IPS DF 6.9 (cell line): ENCODE data around the gene EXOC2.

Experiments
- DNase-seq: peaks from one replicate; pipeline ENCODE4 v3.0.0-alpha.2; 2013; ENCODE audit warnings: low read depth, low spot score
- H3K27ac ChIP-seq: one replicate; pipeline ENCODE4 v1.5.1; 2013; ENCODE audit warnings: low read length, control low read depth
- H3K27me3 ChIP-seq: 2 replicates; pipeline ENCODE4 v1.6.1; 2013; ENCODE audit warnings: mild to moderate bottlenecking, low read length; ENCODE audit not compliant: control insufficient read depth, insufficient read depth
- H3K36me3 ChIP-seq: 2 replicates; pipeline ENCODE4 v1.6.1; 2013; ENCODE audit warnings: low read length; ENCODE audit not compliant: control insufficient read depth, insufficient read depth
- H3K4me1 ChIP-seq: 2 replicates; pipeline ENCODE4 v1.6.1; 2013; ENCODE audit warnings: low read length; ENCODE audit not compliant: control insufficient read depth, insufficient read depth
- H3K4me3 ChIP-seq: 2 replicates; pipeline ENCODE4 v1.5.1; 2013; ENCODE audit warnings: mild to moderate bottlenecking, low read length
- H3K9me3 ChIP-seq: 2 replicates; pipeline ENCODE4 v1.6.1; 2013; ENCODE audit warnings: low read length, inconsistent platforms; ENCODE audit not compliant: control insufficient read depth, insufficient read depth
- WGBS: extraction: QIAGEN DNeasy Blood & Tissue Kit; methylation state at CpG from one replicate; pipeline ENCODE4 v1.1.7; 2013; ENCODE audit warnings: mixed read lengths, missing lambda C conversion rate; ENCODE audit not compliant: insufficient read length, insufficient coverage; 5-methylcytosine and 5-hydroxymethylcytosine counted together

The EXOC2 gene

DNA sequence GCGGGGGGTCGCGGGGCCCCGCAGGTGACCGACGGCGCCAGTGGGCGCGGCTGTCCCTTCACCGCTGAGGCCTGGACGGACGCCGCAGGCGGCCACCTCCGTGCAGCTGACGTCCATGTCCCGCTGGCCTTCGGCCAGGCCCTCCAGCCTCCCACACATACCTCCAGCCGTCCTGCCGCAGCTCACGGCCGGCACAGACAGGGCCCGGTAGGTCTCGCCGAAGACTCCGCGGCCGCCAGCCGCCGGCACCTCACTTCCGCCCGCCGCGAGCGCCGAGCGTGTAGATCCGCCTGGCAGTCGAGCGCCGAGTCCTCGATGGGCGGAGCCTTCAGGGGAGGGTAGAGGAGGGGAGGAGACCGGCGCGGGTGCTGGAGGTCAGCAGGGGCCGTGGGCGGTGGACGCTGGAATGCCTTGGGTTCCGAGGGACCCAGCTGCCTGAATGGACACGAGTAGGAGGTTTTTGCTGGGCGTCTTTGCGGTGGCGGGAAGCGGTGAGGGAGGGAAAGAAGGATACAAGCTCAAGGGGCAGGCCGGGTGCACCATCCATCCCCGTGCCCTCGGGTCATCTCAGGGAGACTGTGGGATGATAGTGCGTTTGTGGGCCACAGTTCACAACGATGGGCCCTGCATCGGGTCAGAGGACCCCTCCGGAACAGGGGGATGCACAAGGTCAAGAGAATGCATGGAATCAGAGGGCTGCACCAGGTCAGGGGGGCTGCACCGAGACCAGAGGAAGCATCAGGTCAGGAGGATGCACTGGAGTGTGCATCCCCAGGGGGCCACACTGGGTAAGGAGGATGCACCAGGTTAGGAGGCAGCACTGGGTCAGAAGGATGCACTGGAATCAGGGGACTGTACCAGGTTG, at the start of gene EXOC2:
TSS of gene EXOC2 (minus strand) at position 282 of the 865 bp plus-strand sequence. CDS start 55,321 bp downstream, outside the sequence.
- DNase-seq = no peak
- Histone ChIP-seq H3K4me1 (peaks cover 2% of the 10 kb centered on the region), H3K36me3 (0 out of 2 replicates have a peak, but pooled peaks cover 2% of the 10 kb centered on the region), H3K4me3 (peak within 1 kb of the TSS; percentile 99), H3K9me3 (no peaks in the 10 kb centered on the region), H3K27ac (no peak within 1 kb of the TSS), H3K27me3 (no peaks in the 10 kb centered on the region)
- WGBS = no CpG with 5 or more reads among the region's 63 CpGs

DNA sequence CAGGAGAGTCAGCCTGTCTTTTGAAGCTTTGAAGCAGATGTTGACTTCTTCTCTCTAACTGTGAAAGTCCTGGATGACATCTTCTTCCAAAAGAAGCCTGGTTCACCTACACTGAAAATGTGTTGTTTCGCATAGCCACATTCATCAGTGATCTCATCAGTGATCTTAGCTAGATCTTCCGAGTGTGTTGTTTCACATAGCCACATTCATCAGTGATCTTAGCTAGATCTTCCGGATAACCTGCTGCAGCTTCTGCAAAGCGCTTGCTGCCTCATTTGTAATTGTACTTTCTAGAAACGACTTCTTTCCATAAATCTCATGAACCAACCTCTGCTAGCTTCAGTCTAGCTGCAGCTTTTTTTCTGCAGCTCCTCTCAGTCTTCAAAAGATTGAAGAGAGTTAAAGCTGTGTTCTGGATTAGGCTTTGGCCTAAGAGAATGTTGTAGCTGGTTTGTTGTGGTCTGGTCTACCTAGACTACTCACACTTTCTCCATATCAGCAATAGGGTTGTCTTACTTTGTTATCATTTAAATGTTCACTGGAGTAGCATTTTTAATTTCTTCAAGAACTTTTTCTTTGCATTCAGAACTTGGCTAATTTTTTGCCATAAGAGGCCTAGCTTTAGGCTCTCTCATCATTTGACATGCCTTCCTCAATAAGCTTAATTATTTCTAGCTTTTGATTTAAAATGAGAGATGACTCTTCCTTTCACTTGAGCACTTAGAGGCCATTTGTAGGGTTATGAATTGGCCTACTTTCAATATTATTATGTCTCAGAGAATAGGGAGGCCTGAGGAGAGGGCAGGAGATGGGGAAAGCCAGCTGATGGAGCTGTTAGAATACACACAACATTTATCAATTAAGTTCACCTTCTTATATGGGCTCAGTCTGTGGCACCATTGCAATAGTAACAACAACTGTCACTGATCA, 48.7 kb upstream of the EXOC2 start:
- H3K4me1 ChIP-seq = no peaks in the 10 kb centered on the region
- no peak overlapping the region for H3K27ac ChIP-seq
- H3K9me3 ChIP-seq = no peaks in the 10 kb centered on the region
- no peak overlapping the region for H3K4me3 ChIP-seq
- H3K36me3 ChIP-seq = no peaks in the 10 kb centered on the region
- no peaks in the 10 kb centered on the region for H3K27me3 ChIP-seq
- WGBS = no CpG with 5 or more reads among the region's 5 CpGs
- no peak for DNase-seq

- H3K36me3 ChIP-seq = no peaks in the 10 kb centered on the region
- no CpG with 5 or more reads among the region's 20 CpGs for WGBS
- H3K27ac ChIP-seq = no peak overlapping the region
- H3K27me3 ChIP-seq = no peaks in the 10 kb centered on the region
- no peak for DNase-seq
- no peaks in the 10 kb centered on the region; the same call in 1 of the 2 replicates for H3K4me1 ChIP-seq
- H3K4me3 ChIP-seq = no peak overlapping the region
- no peaks in the 10 kb centered on the region for H3K9me3 ChIP-seq
Measured at GRCh38 chr6:736657-737446, 43.9 kb upstream of the EXOC2 start.

DNA sequence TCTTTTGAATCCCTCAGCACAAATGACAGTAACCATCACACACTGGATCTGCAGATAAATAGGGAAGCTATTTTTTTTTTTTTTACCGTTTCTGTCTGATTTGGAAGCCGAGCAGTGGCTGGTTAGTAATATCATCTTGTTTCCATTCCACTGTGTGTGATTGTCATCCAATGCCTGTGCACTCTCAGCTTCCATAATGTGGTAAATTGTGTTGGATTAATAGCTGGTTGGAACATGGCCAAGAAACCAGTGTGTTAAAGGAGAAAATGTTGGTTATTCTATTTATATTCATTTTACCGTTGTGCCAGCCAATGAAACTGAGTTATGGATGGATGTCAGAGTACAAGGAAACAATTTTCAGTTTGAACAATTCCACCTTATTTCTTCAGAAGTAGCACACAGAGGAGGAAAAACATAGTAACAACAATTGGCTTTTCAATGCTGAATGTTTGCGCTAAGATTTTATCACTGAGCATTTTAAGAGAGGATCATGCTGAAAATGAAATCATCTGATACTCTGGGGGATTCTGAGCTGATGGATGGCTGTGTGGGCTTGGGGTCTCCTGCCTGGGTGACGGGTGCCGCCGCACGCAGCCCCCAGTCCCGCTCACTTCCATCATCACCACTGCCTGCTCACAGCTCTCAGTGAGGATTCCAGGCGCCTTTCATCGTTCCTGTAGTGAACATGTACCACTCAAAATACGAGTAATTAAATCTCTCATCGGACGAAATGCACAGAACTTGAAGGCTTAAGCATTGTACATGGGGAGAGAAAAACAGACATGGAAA, 40.7 kb upstream of the EXOC2 start:
- Histone ChIP-seq H3K27me3 (no peaks in the 10 kb centered on the region), H3K27ac (no peak overlapping the region), H3K4me3 (no peak overlapping the region), H3K4me1 (no peaks in the 10 kb centered on the region; the same call in 1 of the 2 replicates), H3K36me3 (no peaks in the 10 kb centered on the region), H3K9me3 (no peaks in the 10 kb centered on the region)
- no CpG with 5 or more reads among the region's 14 CpGs for WGBS
- DNase-seq = no peak

GRCh38 chr6:731924-732323, 39.0 kb upstream of the EXOC2 start:
- H3K4me1 ChIP-seq = no peaks in the 10 kb centered on the region; the same call in 1 of the 2 replicates
- no peaks in the 10 kb centered on the region for H3K36me3 ChIP-seq
- H3K4me3 ChIP-seq = no peak overlapping the region
- no peak overlapping the region for H3K27ac ChIP-seq
- H3K9me3 ChIP-seq = no peaks in the 10 kb centered on the region
- H3K27me3 ChIP-seq = no peaks in the 10 kb centered on the region
- no peak for DNase-seq
- no CpG with 5 or more reads among the region's 7 CpGs for WGBS

DNA sequence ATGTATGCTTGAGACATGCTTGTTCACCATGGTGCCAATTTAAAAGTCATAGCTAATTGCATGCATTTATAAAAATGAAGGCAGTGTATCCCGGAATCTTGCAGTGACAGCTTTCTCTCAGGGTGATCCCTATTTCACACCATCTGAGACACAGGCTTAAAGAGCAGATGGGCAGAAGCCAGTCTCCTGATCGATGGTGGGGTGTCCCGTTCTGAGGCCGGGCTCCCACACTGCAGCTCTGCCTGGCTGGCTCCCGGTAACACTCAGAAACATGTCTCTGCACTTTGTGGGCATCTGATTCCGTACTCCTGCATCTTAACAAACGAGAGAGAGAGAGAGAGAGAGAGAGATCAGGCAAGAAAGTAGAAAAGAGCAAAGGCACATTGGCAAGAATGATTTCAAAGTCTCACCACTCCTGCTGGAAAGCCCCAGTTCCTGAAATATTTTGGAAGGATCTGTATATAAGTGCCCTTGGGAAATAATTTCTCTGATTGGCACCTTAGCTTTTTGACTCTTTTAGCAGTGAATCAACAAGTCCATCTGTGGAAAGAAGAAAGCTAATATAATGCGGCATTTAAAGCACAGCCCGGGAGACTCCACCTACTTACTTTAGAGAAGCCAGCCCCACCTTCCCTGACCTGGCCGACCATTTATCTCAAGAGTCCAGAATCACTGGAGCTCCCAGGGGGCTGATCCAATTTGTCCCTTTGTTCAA, 36.8 kb upstream of the EXOC2 start:
- H3K27me3 ChIP-seq = no peaks in the 10 kb centered on the region
- H3K9me3 ChIP-seq = no peaks in the 10 kb centered on the region
- no peaks in the 10 kb centered on the region for H3K36me3 ChIP-seq
- H3K4me3 ChIP-seq = no peak overlapping the region
- no peak for DNase-seq
- no peak overlapping the region for H3K27ac ChIP-seq
- no peaks in the 10 kb centered on the region; the same call in 1 of the 2 replicates for H3K4me1 ChIP-seq
- WGBS = no CpG with 5 or more reads among the region's 10 CpGs

- DNase-seq = no peak
- no CpG with 5 or more reads among the region's 3 CpGs for WGBS
- Histone ChIP-seq H3K27me3 (no peaks in the 10 kb centered on the region), H3K4me3 (no peak overlapping the region), H3K4me1 (no peaks in the 10 kb centered on the region), H3K27ac (no peak overlapping the region), H3K36me3 (no peaks in the 10 kb centered on the region), H3K9me3 (no peaks in the 10 kb centered on the region)
Measured at GRCh38 chr6:727856-728255, 34.9 kb upstream of the EXOC2 start.

DNA sequence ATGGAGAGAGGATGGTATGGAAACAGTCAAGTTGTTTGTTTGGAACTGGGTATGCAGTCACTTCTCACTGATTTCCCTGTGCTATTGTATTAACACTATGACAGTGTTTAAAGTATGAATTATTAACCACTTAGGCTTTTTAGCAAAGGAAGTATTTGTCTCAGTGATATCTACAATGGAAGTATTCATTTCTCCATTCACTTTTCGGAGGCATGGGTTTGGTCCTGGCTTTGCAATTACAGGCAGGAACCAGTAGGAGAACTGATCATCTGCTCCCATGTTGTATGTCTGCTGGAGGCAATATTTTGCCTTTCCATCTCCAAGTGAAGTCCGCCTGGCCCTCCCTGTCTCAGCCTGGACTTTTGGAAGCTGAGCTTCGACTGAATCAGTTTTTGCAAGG, 30.6 kb upstream of the EXOC2 start:
- DNase-seq = no peak
- H3K9me3 ChIP-seq = no peaks in the 10 kb centered on the region
- H3K36me3 ChIP-seq = no peaks in the 10 kb centered on the region
- no peak overlapping the region for H3K4me3 ChIP-seq
- WGBS = no CpG with 5 or more reads among the region's 3 CpGs
- H3K27ac ChIP-seq = no peak overlapping the region
- H3K27me3 ChIP-seq = no peaks in the 10 kb centered on the region
- H3K4me1 ChIP-seq = no peaks in the 10 kb centered on the region

DNA sequence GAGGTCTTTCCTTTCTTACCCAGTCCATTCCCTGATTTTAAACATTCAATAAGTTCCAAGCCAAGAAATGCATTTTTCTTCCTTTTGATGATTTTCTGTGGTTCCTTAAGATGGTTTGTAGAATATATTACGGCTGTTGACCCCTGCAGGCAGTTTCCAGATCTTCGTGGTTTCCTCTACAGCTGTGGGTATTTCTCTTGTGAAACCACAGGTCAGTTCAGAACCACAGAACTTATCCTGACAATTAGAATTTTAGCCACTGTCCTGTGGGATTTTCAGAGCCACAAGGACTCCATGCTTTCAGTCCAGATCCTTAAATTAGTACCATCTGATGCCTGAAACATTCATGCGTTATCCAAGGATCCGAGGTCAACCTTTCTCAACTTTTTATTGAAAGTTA, 29.7 kb upstream of the EXOC2 start:
- Histone ChIP-seq H3K27me3 (no peaks in the 10 kb centered on the region), H3K4me1 (no peaks in the 10 kb centered on the region), H3K9me3 (no peaks in the 10 kb centered on the region), H3K36me3 (no peaks in the 10 kb centered on the region), H3K4me3 (no peak overlapping the region), H3K27ac (no peak overlapping the region)
- no peak for DNase-seq
- no CpG with 5 or more reads among the region's 4 CpGs for WGBS
